Right atrium auricular region (tissue), 2 donors: ENCODE data around the gene ARL6IP6. TPM values are rescaled to one million over a fixed set of nuclear protein-coding genes. Genes with fewer than 3 reads are reported as not detected.
A peak's percentile ranks its signal among the peaks of the same experiment; 100 is the strongest.

Experiments
- DNase-seq: peaks from one replicate; pipeline ENCODE4 v3.0.0-alpha.2; 2019; ENCODE audit warnings: low spot score
- H3K27ac ChIP-seq, 2 donors: fragments of 200-600 bp; sonication (generic); 1 replicate in 1 of 2; 2 replicates in 1 of 2; pipeline ENCODE4 v1.5.1; 2016 to 2019
- H3K27me3 ChIP-seq, 2 donors: fragments of 200-600 bp; sonication (generic); one replicate each; pipeline versions ENCODE4 v1.5.1 to v1.6.0; 2017 to 2019
- H3K36me3 ChIP-seq: fragments of 200-600 bp; sonication (generic); one replicate; pipeline ENCODE4 v1.5.1; 2016
- H3K4me1 ChIP-seq, 2 donors: fragments of 200-600 bp; sonication (generic); one replicate each; pipeline versions ENCODE4 v1.5.1 to v1.6.0; 2017 to 2019
- H3K4me3 ChIP-seq, 2 donors: fragments of 200-600 bp; sonication (generic); 1 replicate in 1 of 2; 2 replicates in 1 of 2; pipeline ENCODE4 v1.5.1; 2017 to 2019; ENCODE audit warnings: mild to moderate bottlenecking in 1 of 2, moderate library complexity in 1 of 2
- H3K9me3 ChIP-seq, 2 donors: fragments of 200-600 bp; sonication (generic); one replicate each; pipeline ENCODE4 v1.5.1; 2019
- CTCF ChIP-seq, 2 donors: fragments of 200-600 bp; sonication (generic); IDR thresholded peaks; one replicate each; pipeline ENCODE4 v1.5.1; 2019; ENCODE audit warnings: antibody characterized with exemption in 2 of 2
- total RNA-seq, 2 donors: library from RNA; depleted of rRNA; stranded (reverse); fragments of >200 nt; gene quantifications; one replicate each; pipeline ENCODE4 v1.1.0, GENCODE V29; 2016

Gene ARL6IP6
- total RNA-seq, 2 donors from 2014 or later = 7.5 to 10.0 TPM

- TF ChIP-seq CTCF (IDR thresholded peaks at IDR 0.05) = no peak
- no peaks in the 10 kb centered on the region for H3K4me1 ChIP-seq
- no peaks in the 10 kb centered on the region for H3K27me3 ChIP-seq
- H3K9me3 ChIP-seq = no peaks in the 10 kb centered on the region
- H3K4me3 ChIP-seq = no peak overlapping the region
- no peak overlapping the region for H3K27ac ChIP-seq
- H3K36me3 ChIP-seq = peaks cover 25% of the 10 kb centered on the region
- DNase-seq = no peak
These were observed 35.0 kb upstream of the ARL6IP6 start for GRCh38 chr2:152683400-152683799.

- H3K27me3 ChIP-seq = no peaks in the 10 kb centered on the region
- H3K4me1 ChIP-seq = no peaks in the 10 kb centered on the region
- H3K36me3 ChIP-seq = no peaks in the 10 kb centered on the region
- DNase-seq = no peak
- no peak overlapping the region for H3K4me3 ChIP-seq
- no peaks in the 10 kb centered on the region for H3K9me3 ChIP-seq
- no peak overlapping the region for H3K27ac ChIP-seq
- no peak for TF ChIP-seq CTCF (IDR thresholded peaks at IDR 0.05)
These were observed 32.1 kb upstream of the ARL6IP6 start for GRCh38 chr2:152686321-152686720.

DNA sequence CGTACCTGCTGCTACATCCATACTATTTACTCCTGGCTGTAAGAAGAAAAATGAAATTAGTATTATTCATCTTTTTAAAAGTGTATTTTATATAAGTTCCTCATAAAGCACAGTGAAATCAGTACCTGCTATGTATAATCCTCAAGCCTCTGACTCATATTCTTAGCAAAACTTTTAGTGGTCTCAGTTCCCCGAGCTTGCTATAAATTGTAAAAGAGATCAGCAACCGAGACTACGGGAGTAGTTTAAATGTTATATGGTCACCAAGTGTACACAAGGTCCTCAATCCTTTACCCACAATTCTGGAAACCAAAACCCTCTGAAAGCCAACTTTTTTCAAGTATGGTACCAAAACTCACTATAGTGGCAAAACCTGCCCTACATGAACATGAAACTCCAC is 25.4 kb upstream of the ARL6IP6 start:
- no peak overlapping the region for H3K27ac ChIP-seq

DNA sequence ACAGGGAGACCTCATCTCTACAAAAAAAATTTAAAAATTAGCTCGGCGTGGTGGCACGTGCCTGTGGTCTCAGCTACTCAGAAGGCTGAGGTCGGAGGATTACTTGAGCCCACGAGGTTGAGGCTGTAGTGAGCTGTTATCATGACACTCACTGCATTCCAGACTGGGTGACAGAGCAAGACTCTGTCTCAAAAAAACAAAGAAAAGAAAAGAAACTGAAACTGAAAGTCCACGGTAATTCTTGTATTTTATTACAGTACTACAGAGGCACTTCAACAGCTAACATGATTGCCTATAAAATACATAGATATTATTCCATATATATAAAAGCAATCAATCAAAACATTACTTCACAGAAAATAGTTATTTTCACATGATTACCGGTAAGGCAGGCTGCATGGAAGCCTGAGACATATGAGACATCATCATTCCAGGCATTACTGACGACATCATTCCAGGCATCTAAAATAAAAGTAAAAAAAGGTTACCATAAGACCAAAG is 24.2 kb upstream of the ARL6IP6 start:
- no peak for DNase-seq
- Histone ChIP-seq H3K9me3 (no peaks in the 10 kb centered on the region), H3K4me3 (peak overlapping the region in 1 of 2 donors; percentile 21), H3K4me1 (no peaks in the 10 kb centered on the region), H3K27ac (peak overlapping the region in 1 of 2 donors; percentile 22), H3K36me3 (peaks cover 12% of the 10 kb centered on the region), H3K27me3 (no peaks in the 10 kb centered on the region)
- TF ChIP-seq CTCF (IDR thresholded peaks at IDR 0.05) = no peak

More for the DNA sequence above, 25.4 kb upstream of the ARL6IP6 start:
- Histone ChIP-seq H3K4me1 (no peaks in the 10 kb centered on the region), H3K4me3 (no peak overlapping the region), H3K27me3 (no peaks in the 10 kb centered on the region), H3K9me3 (no peaks in the 10 kb centered on the region), H3K36me3 (peaks cover 12% of the 10 kb centered on the region)
- DNase-seq = no peak
- no peak for TF ChIP-seq CTCF (IDR thresholded peaks at IDR 0.05)

- TF ChIP-seq CTCF (IDR thresholded peaks at IDR 0.05) = no peak
- Histone ChIP-seq H3K4me3 (no peak overlapping the region), H3K27ac (no peak overlapping the region), H3K36me3 (peaks cover 12% of the 10 kb centered on the region), H3K9me3 (no peaks in the 10 kb centered on the region), H3K27me3 (no peaks in the 10 kb centered on the region), H3K4me1 (no peaks in the 10 kb centered on the region)
- DNase-seq = no peak
These were observed 22.7 kb upstream of the ARL6IP6 start for GRCh38 chr2:152695763-152696162.

DNA sequence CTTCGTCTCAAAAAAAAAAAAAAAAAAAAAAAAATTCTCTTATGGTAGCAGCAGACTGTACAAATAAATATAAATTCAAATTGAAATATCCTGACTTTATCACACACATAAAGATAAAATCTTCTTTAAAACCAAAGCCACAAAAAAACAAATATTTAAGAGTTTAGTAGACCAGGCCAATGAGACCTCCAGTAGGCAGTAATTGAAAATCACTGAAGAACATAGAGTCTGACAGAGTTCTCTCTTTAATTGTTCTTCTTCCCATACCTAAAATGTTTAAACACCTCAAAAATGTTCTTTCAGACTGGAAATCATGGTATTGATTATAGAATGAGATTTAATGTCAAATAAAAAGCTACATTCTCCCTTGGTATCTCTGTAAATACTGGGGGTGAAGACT is 21.9 kb upstream of the ARL6IP6 start:
- no peaks in the 10 kb centered on the region for H3K27me3 ChIP-seq
- DNase-seq = no peak
- TF ChIP-seq CTCF (IDR thresholded peaks at IDR 0.05) = no peak

More for the DNA sequence above, 21.9 kb upstream of the ARL6IP6 start:
- Histone ChIP-seq H3K27ac (no peak overlapping the region), H3K9me3 (no peaks in the 10 kb centered on the region), H3K36me3 (peaks cover 12% of the 10 kb centered on the region), H3K4me1 (no peaks in the 10 kb centered on the region), H3K4me3 (no peak overlapping the region)
